Esophagus squamous epithelium (tissue), 5 donors: ENCODE results near the gene SELENOS. TPM values are rescaled to one million over a fixed set of nuclear protein-coding genes. Genes with fewer than 3 reads are reported as not detected.

Source experiments
- DNase-seq: peaks from one replicate; lab custom pipeline; 2025; lab: John Stamatoyannopoulos, UW
- H3K27ac ChIP-seq, 4 donors: fragments of 200-600 bp; sonication (generic); one replicate each; pipeline ENCODE4 v1.5.1; 2016 to 2019; ENCODE audit warnings: mild to moderate bottlenecking in 1 of 4
- H3K27me3 ChIP-seq, 4 donors: fragments of 200-600 bp; sonication (generic); 1 replicate in 3 of 4; 2 replicates in 1 of 4; pipeline versions ENCODE4 v1.5.1 to v1.6.0; 2017 to 2021; ENCODE audit warnings: antibody characterized with exemption in 1 of 4
- H3K36me3 ChIP-seq, 3 donors: fragments of 200-600 bp; sonication (generic); one replicate each; pipeline ENCODE4 v1.5.1; 2016 to 2019
- H3K4me1 ChIP-seq, 3 donors: fragments of 200-600 bp; sonication (generic); one replicate each; pipeline ENCODE4 v1.5.1; 2017 to 2019
- H3K4me3 ChIP-seq, 4 donors: fragments of 200-600 bp; sonication (generic); 1 replicate in 3 of 4; 2 replicates in 1 of 4; pipeline ENCODE4 v1.5.1; 2016 to 2019; ENCODE audit warnings: mild to moderate bottlenecking in 2 of 4, moderate library complexity in 1 of 4
- H3K9me3 ChIP-seq, 3 donors: fragments of 200-600 bp; sonication (generic); one replicate each; pipeline ENCODE4 v1.5.1; 2016 to 2019
- POLR2A ChIP-seq, 4 donors: fragments of 450-650 bp; IDR thresholded peaks; one replicate each; pipeline ENCODE4 v1.6.1; 2017; ENCODE audit warnings: antibody characterized with exemption in 4 of 4, mild to moderate bottlenecking in 4 of 4, moderate library complexity in 3 of 4
- WGBS, 2 donors: methylation state at CpG; one replicate each; pipeline ENCODE4 v1.1.5; 2018; 5-methylcytosine and 5-hydroxymethylcytosine counted together
- intact Hi-C: fragments of 100-400 bp; cut with DNase I; formaldehyde crosslinking; loops from one replicate; pipeline ENCODE4 v1.15.0; 2022
- total RNA-seq, 4 donors: library from RNA; depleted of rRNA; stranded (reverse); fragments of >200 nt; gene quantifications; one replicate each; pipeline ENCODE4 v1.1.0, GENCODE V29; 2016
- TF ChIP-seq, protein P1 (sequence below), 6 experiments: fragments of 450-650 bp in 4 of 6; fragments of 200-600 bp in 2 of 6; sonication (generic) in 2 of 6; IDR thresholded peaks; one replicate each; pipeline ENCODE4 v1.5.1; 2016 to 2019; ENCODE audit warnings: antibody characterized with exemption in 6 of 6, mild to moderate bottlenecking in 4 of 6, moderate library complexity in 4 of 6
- donor health status: DM: yes; HTN: yes; CAD: no.

The SELENOS gene
- total RNA-seq, 4 donors from 2014 or later = 57.6 to 69.6 (median 63.4) TPM

DNA sequence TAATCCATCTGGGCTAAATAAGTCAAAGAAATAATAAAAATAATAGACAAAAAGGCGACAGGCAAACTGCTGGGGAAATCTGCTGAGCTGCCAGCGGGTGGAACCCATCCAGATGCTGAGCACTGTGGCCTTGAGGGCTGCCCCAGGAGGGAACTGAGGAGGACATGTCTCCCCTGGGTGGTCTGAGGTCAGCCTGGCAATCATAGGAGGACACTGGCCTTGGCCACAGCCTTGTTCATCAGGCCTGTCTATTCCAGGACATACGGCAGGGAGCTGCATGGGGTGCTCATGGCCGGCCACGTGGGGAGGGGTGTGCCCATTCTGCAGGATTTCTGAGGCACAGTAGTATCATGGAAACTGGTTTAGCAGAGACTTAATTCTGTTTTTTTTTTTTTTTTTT is 39.2 kb upstream of the SELENOS start:
- no peaks in the 10 kb centered on the region for H3K36me3 ChIP-seq
- H3K4me1 ChIP-seq = peaks cover 0 to 12% (median 0%) of the 10 kb centered on the region in 3 donors
- no peak for DNase-seq
- H3K27ac ChIP-seq = no peak overlapping the region
- WGBS, 2 donors = 79 to 81% methylated on average over 4 to 5 of the region's 5 CpGs
- peaks cover 0 to 23% (median 0%) of the 10 kb centered on the region in 4 donors for H3K27me3 ChIP-seq
- H3K4me3 ChIP-seq = no peak overlapping the region
- intact Hi-C loops = no loop called here
- H3K9me3 ChIP-seq = no peaks in the 10 kb centered on the region
- no peak for TF ChIP-seq POLR2A (IDR thresholded peaks at IDR 0.05)
- TF ChIP-seq, protein P1, sequence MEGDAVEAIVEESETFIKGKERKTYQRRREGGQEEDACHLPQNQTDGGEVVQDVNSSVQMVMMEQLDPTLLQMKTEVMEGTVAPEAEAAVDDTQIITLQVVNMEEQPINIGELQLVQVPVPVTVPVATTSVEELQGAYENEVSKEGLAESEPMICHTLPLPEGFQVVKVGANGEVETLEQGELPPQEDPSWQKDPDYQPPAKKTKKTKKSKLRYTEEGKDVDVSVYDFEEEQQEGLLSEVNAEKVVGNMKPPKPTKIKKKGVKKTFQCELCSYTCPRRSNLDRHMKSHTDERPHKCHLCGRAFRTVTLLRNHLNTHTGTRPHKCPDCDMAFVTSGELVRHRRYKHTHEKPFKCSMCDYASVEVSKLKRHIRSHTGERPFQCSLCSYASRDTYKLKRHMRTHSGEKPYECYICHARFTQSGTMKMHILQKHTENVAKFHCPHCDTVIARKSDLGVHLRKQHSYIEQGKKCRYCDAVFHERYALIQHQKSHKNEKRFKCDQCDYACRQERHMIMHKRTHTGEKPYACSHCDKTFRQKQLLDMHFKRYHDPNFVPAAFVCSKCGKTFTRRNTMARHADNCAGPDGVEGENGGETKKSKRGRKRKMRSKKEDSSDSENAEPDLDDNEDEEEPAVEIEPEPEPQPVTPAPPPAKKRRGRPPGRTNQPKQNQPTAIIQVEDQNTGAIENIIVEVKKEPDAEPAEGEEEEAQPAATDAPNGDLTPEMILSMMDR (IDR thresholded peaks at IDR 0.05) = no peak

GRCh38 chr15:101315736-101316135 is 38.5 kb upstream of the SELENOS start:
- intact Hi-C loops = no loop called here

GRCh38 chr15:101314336-101315125 is 37.2 kb upstream of the SELENOS start:
- intact Hi-C loops = no loop called here
- Histone ChIP-seq H3K27ac (no peak overlapping the region), H3K4me3 (no peak overlapping the region), H3K4me1 (peaks cover 0 to 15% (median 0%) of the 10 kb centered on the region in 3 donors), H3K36me3 (no peaks in the 10 kb centered on the region), H3K27me3 (peaks cover 0 to 20% (median 0%) of the 10 kb centered on the region in 4 donors), H3K9me3 (no peaks in the 10 kb centered on the region)
- WGBS, 2 donors = 83 to 84% methylated on average over 6 to 14 of the region's 19 CpGs
- TF ChIP-seq POLR2A (IDR thresholded peaks at IDR 0.05) = no peak
- TF ChIP-seq, protein P1 (IDR thresholded peaks at IDR 0.05) = no peak
- DNase-seq = no peak

More at GRCh38 chr15:101315736-101316135, 38.5 kb upstream of the SELENOS start:
- Histone ChIP-seq H3K4me3 (no peak overlapping the region), H3K27ac (no peak overlapping the region), H3K27me3 (peaks cover 0 to 16% (median 0%) of the 10 kb centered on the region in 4 donors), H3K9me3 (no peaks in the 10 kb centered on the region), H3K36me3 (no peaks in the 10 kb centered on the region), H3K4me1 (peaks cover 0 to 12% (median 0%) of the 10 kb centered on the region in 3 donors)
- DNase-seq = no peak
- TF ChIP-seq, protein P1 (IDR thresholded peaks at IDR 0.05) = no peak
- no peak for TF ChIP-seq POLR2A (IDR thresholded peaks at IDR 0.05)
- WGBS, 2 donors = 83% methylated on average over 2 of the region's 10 CpGs; no CpG with 5 or more reads in 1 of the 2 donors

DNA sequence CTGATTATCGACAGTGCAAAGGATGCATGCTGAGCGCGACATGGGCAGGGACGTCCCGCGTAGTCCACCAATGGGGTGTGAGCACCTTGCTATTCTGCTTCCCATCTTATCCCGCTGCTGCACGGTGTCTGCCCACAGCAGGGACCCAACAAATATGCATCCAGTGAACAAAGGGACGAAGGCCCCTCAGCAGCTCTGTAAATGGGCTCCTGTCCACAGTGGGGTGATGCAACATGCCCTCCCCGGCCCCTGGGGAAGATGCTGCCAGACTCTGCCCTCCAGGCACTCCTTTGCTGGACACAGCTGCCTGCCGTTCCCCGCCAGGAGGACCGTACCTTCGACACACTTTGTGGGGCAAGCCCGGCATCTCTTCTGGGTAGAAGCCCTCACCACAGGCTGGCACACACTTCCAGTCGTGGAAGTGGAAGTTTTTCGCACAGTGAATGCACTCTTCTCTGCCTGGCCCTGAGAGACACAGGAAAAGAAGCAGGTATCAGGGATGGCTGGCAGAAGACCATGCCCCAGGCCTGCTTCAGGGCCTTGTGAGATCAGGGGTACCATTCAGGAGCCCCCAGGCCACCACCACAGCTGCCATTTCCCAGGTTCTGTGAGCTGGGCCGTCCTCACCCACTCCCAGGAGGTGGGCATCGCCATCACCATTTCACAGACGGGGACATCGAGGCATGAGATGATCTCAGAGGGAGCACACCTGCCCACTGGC is 35.9 kb upstream of the SELENOS start:
- TF ChIP-seq, protein P1 (IDR thresholded peaks at IDR 0.05) = no peak
- TF ChIP-seq POLR2A (IDR thresholded peaks at IDR 0.05) = no peak
- H3K27me3 ChIP-seq = peaks cover 0 to 24% (median 0%) of the 10 kb centered on the region in 4 donors
- H3K9me3 ChIP-seq = no peaks in the 10 kb centered on the region
- intact Hi-C loops = no loop called here
- no peak overlapping the region for H3K27ac ChIP-seq
- no peak overlapping the region for H3K4me3 ChIP-seq
- peaks cover 0 to 9% (median 0%) of the 10 kb centered on the region in 3 donors for H3K4me1 ChIP-seq
- WGBS, 2 donors = 98% methylated on average over 7 to 9 of the region's 21 CpGs
- H3K36me3 ChIP-seq = no peaks in the 10 kb centered on the region
- DNase-seq = no peak

DNA sequence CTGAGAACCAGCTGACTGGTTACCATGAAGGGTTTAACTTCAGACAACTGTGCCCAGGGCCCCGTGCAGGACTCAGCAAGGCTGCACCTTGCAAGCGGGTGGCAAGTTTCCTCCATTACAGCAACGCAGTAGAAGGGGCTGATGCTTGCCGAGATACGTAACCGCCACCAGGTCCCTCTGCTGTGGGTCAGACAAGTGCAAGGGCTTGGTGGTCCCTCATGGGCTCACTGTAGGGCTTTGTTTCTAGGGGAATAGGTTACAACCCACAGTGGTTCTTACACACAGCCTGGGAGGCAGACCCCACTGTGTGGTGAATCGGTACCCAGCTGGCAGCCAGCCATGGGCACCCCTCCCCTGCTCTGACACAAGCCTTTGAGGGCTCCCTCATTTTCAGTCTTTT is 33.2 kb upstream of the SELENOS start:
- TF ChIP-seq, protein P1 (IDR thresholded peaks at IDR 0.05) = no peak
- no peak for TF ChIP-seq POLR2A (IDR thresholded peaks at IDR 0.05)
- Histone ChIP-seq H3K27ac (no peak overlapping the region), H3K9me3 (no peaks in the 10 kb centered on the region), H3K27me3 (peaks cover 0 to 36% (median 0%) of the 10 kb centered on the region in 4 donors), H3K4me1 (peaks cover 0 to 3% (median 0%) of the 10 kb centered on the region in 3 donors), H3K36me3 (no peaks in the 10 kb centered on the region), H3K4me3 (no peak overlapping the region)
- no peak for DNase-seq
- 86 to 93% methylated on average over 7 of the region's 7 CpGs for WGBS, 2 donors
- intact Hi-C loops = no loop called here
